WTC11 (cell line): ENCODE data around the gene KRR1.

Experiments
- CTCF ChIP-seq: fragments of 200-600 bp; IDR thresholded peaks from 2 replicates; pipeline ENCODE4 v1.8.0; 2022; ENCODE audit warnings: antibody characterized with exemption
- ELF4 ChIP-seq: sonication (generic); formaldehyde crosslinking; IDR thresholded peaks from 2 replicates; pipeline ENCODE4 v1.8.1; 2022; ENCODE audit warnings: low read depth, mild to moderate bottlenecking, moderate library complexity, missing genetic modification reagents
- GRHL2 ChIP-seq: fragments of 250-450 bp; sonication (Bioruptor Pico); IDR thresholded peaks from 2 replicates; pipeline ENCODE4 v1.8.0; 2022; ENCODE audit warnings: mild to moderate bottlenecking, moderate library complexity; ENCODE audit not compliant: insufficient replicate concordance, severe bottlenecking
- PREB ChIP-seq: sonication (generic); formaldehyde crosslinking; IDR thresholded peaks from 2 replicates; pipeline ENCODE4 v1.8.1; 2022; ENCODE audit warnings: mild to moderate bottlenecking, missing genetic modification reagents, moderate library complexity, borderline replicate concordance
- SMAD4 ChIP-seq: sonication (generic); formaldehyde crosslinking; IDR thresholded peaks from 2 replicates; pipeline ENCODE4 v1.8.0; 2022; ENCODE audit warnings: mild to moderate bottlenecking, missing genetic modification reagents
- TCF7 ChIP-seq: sonication (generic); formaldehyde crosslinking; IDR thresholded peaks from 2 replicates; pipeline ENCODE4 v1.8.0; 2022; ENCODE audit warnings: mild to moderate bottlenecking, low read depth, missing genetic modification reagents, moderate library complexity
- ZNF416 ChIP-seq: fragments of 250-450 bp; sonication (Bioruptor Pico); IDR thresholded peaks from 2 replicates; pipeline ENCODE4 v1.9.0; 2021; ENCODE audit warnings: mild to moderate bottlenecking, inconsistent platforms
- TF ChIP-seq, protein P1 (sequence below): sonication (generic); formaldehyde crosslinking; conservative IDR thresholded peaks from 2 replicates; pipeline ENCODE4 v1.8.1; 2022; ENCODE audit warnings: mild to moderate bottlenecking, missing genetic modification reagents
- TF ChIP-seq, protein P2 (sequence below): sonication (generic); formaldehyde crosslinking; IDR thresholded peaks from 2 replicates; pipeline ENCODE4 v1.8.1; 2023; ENCODE audit warnings: mild to moderate bottlenecking, moderate library complexity, missing genetic modification reagents
- TF ChIP-seq, protein P3 (sequence below): sonication (generic); formaldehyde crosslinking; IDR thresholded peaks from 2 replicates; pipeline ENCODE4 v1.8.1; 2022; ENCODE audit warnings: missing genetic modification reagents, borderline replicate concordance
- TF ChIP-seq, protein P4 (sequence below): sonication (generic); formaldehyde crosslinking; IDR thresholded peaks from 2 replicates; pipeline ENCODE4 v1.8.1; 2022; ENCODE audit warnings: mild to moderate bottlenecking, moderate library complexity, missing genetic modification reagents

DNA sequence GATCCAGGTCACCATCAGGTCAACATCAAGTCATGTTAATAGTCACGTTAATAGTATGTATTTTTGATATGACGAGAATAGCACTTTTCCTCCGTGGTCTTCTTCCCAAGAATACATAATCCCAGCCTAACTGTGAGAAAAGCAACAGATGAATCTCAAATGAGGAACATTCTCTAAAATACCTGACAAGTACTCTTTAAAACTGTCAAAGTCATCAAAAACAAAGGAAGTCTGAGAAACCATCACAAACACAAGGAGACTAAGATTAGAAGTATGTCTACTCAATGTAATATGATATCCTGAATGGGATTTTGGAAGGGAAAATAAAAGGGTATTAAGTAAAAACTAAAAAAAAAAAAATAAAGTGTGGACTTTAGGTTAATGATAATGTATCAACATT is 67.7 kb downstream of the KRR1 start:
- TF ChIP-seq CTCF, result no peak
- no peak for TF ChIP-seq TCF7 (CRISPR knock-in tag)
- TF ChIP-seq, protein P1, sequence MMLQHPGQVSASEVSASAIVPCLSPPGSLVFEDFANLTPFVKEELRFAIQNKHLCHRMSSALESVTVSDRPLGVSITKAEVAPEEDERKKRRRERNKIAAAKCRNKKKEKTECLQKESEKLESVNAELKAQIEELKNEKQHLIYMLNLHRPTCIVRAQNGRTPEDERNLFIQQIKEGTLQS, result no peak
- TF ChIP-seq ELF4 (CRISPR knock-in tag), result no peak
- TF ChIP-seq, protein P2, sequence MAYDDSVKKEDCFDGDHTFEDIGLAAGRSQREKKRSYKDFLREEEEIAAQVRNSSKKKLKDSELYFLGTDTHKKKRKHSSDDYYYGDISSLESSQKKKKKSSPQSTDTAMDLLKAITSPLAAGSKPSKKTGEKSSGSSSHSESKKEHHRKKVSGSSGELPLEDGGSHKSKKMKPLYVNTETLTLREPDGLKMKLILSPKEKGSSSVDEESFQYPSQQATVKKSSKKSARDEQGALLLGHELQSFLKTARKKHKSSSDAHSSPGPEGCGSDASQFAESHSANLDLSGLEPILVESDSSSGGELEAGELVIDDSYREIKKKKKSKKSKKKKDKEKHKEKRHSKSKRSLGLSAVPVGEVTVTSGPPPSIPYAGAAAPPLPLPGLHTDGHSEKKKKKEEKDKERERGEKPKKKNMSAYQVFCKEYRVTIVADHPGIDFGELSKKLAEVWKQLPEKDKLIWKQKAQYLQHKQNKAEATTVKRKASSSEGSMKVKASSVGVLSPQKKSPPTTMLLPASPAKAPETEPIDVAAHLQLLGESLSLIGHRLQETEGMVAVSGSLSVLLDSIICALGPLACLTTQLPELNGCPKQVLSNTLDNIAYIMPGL, result no peak
- TF ChIP-seq, protein P3, sequence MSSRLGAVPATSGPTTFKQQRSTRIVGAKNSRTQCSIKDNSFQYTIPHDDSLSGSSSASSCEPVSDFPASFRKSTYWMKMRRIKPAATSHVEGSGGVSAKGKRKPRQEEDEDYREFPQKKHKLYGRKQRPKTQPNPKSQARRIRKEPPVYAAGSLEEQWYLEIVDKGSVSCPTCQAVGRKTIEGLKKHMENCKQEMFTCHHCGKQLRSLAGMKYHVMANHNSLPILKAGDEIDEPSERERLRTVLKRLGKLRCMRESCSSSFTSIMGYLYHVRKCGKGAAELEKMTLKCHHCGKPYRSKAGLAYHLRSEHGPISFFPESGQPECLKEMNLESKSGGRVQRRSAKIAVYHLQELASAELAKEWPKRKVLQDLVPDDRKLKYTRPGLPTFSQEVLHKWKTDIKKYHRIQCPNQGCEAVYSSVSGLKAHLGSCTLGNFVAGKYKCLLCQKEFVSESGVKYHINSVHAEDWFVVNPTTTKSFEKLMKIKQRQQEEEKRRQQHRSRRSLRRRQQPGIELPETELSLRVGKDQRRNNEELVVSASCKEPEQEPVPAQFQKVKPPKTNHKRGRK (CRISPR knock-in tag), result no peak
- TF ChIP-seq PREB (CRISPR knock-in tag), result no peak
- no peak for TF ChIP-seq GRHL2 (CRISPR knock-in tag)
- no peak for TF ChIP-seq ZNF416 (CRISPR knock-in tag)
- TF ChIP-seq, protein P4, sequence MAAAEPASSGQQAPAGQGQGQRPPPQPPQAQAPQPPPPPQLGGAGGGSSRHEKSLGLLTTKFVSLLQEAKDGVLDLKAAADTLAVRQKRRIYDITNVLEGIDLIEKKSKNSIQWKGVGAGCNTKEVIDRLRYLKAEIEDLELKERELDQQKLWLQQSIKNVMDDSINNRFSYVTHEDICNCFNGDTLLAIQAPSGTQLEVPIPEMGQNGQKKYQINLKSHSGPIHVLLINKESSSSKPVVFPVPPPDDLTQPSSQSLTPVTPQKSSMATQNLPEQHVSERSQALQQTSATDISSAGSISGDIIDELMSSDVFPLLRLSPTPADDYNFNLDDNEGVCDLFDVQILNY (CRISPR knock-in tag), result no peak
- TF ChIP-seq SMAD4, result no peak
